H1 (cell line): ENCODE measurements around the gene KCNJ2. TPM values are rescaled to one million over a fixed set of nuclear protein-coding genes. Genes with fewer than 3 reads are reported as not detected.

ENCODE experiments used
- GTF2F1 ChIP-seq: IDR thresholded peaks from 2 replicates; pipeline ENCODE4 v1.6.1; 2012; ENCODE audit warnings: low read depth, low read length, improper control_type of control experiment, borderline replicate concordance
- HDAC6 ChIP-seq: IDR thresholded peaks from one replicate; pipeline ENCODE4 v1.7.1; 2012; ENCODE audit warnings: low read depth, mild to moderate bottlenecking, inconsistent platforms, low read length, moderate library complexity
- MAX ChIP-seq: IDR thresholded peaks from 2 replicates; pipeline ENCODE4 v1.6.1; 2012; ENCODE audit warnings: inconsistent platforms
- NANOG ChIP-seq: IDR thresholded peaks from 2 replicates; pipeline ENCODE4 v1.6.1; 2011; ENCODE audit warnings: low read length, low read depth, mild to moderate bottlenecking, inconsistent platforms; ENCODE audit not compliant: insufficient read depth, poor library complexity, severe bottlenecking
- polyA plus RNA-seq, 7 experiments: library from polyadenylated mRNA; depleted of rRNA in 3 of 7; stranded (reverse) in 5 of 7; unstranded in 2 of 7; fragments of >200 nt in 5 of 7; fragments of 200-250 nt in 2 of 7; gene quantifications; 1 replicate in 5 of 7; 2 replicates in 1 of 7; 4 replicates in 1 of 7; pipeline versions ENCODE4 v1.2.1 to v1.2.3, GENCODE V29; 2011 to 2013; ENCODE audit warnings: missing spikeins in 2 of 7, mixed read lengths in 2 of 7
- total RNA-seq: library from RNA; stranded (reverse); fragmentation: NEBNext Ultra II Directional; extraction: Animal tissue kit (Norgen Biotek cat#: 25700); gene quantifications from 2 replicates; pipeline ENCODE4 v1.2.1, GENCODE V29; 2021

The KCNJ2 gene
- total and polyA plus RNA-seq, 2 of the 8 experiments (the other 6 are each of a cell fraction or from before 2014, with no cell fraction given): 0.23 to 0.76 TPM

- TF ChIP-seq HDAC6: no peak
- no peak for TF ChIP-seq NANOG
- TF ChIP-seq MAX: no peak
- no peak for TF ChIP-seq GTF2F1
- TF ChIP-seq, all 59 proteins: peak for 0
These were observed 9.4 kb upstream of the KCNJ2 start (continued) for GRCh38 chr17:70159980-70160379.
